Neutrophil (primary cell): ENCODE results near the gene RHOT1.
"Not testable (repeated sequence)": the region's sequence is repeated elsewhere in the genome, so short reads cannot be mapped to it uniquely, and the experiment has no call there.

ENCODE experiments used
- H3K27ac ChIP-seq: fragments of 200-600 bp; sonication (generic); 2 replicates; pipeline ENCODE4 v1.5.1; 2016; ENCODE audit warnings: mild to moderate bottlenecking, moderate library complexity
- H3K27me3 ChIP-seq: fragments of 200-600 bp; sonication (generic); 2 replicates; pipeline ENCODE4 v1.6.0; 2016; ENCODE audit warnings: mild to moderate bottlenecking
- H3K36me3 ChIP-seq: fragments of 200-600 bp; sonication (generic); 2 replicates; pipeline ENCODE4 v1.5.1; 2017
- H3K4me1 ChIP-seq, 2 experiments: fragments of 200-600 bp in 1 of 2; sonication (generic) in 1 of 2; 1 replicate in 1 of 2; 2 replicates in 1 of 2; pipeline versions ENCODE4 v1.5.1 to v1.6.1; 2013 to 2016; ENCODE audit warnings: low read depth in 1 of 2, low read length in 1 of 2, mild to moderate bottlenecking in 1 of 2, moderate library complexity in 1 of 2; ENCODE audit not compliant: control insufficient read depth in 1 of 2, insufficient read depth in 1 of 2
- H3K4me3 ChIP-seq, 2 experiments: fragments of 200-600 bp in 1 of 2; sonication (generic) in 1 of 2; 1 replicate in 1 of 2; 2 replicates in 1 of 2; pipeline ENCODE4 v1.5.1; 2013 to 2016; ENCODE audit warnings: low read depth in 1 of 2, low read length in 1 of 2, mild to moderate bottlenecking in 1 of 2, moderate library complexity in 1 of 2
- H3K9me3 ChIP-seq: fragments of 200-600 bp; sonication (generic); 2 replicates; pipeline ENCODE4 v1.5.1; 2016
- TF ChIP-seq, protein P1 (sequence below): fragments of 200-600 bp; sonication (generic); IDR thresholded peaks from 2 replicates; pipeline ENCODE4 v1.5.1; 2016; ENCODE audit warnings: antibody characterized with exemption

The RHOT1 gene

GRCh38 chr17:32112416-32112815 is 29.9 kb upstream of the RHOT1 start:
- Histone ChIP-seq H3K27ac (no peak overlapping the region), H3K27me3 (peaks cover 8% of the 10 kb centered on the region), H3K36me3 (no peaks in the 10 kb centered on the region), H3K4me1 (peaks cover 3 to 8% of the 10 kb centered on the region in 2 experiments), H3K4me3 (no peak overlapping the region), H3K9me3 (no peaks in the 10 kb centered on the region)
- TF ChIP-seq, protein P1, sequence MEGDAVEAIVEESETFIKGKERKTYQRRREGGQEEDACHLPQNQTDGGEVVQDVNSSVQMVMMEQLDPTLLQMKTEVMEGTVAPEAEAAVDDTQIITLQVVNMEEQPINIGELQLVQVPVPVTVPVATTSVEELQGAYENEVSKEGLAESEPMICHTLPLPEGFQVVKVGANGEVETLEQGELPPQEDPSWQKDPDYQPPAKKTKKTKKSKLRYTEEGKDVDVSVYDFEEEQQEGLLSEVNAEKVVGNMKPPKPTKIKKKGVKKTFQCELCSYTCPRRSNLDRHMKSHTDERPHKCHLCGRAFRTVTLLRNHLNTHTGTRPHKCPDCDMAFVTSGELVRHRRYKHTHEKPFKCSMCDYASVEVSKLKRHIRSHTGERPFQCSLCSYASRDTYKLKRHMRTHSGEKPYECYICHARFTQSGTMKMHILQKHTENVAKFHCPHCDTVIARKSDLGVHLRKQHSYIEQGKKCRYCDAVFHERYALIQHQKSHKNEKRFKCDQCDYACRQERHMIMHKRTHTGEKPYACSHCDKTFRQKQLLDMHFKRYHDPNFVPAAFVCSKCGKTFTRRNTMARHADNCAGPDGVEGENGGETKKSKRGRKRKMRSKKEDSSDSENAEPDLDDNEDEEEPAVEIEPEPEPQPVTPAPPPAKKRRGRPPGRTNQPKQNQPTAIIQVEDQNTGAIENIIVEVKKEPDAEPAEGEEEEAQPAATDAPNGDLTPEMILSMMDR, result no peak

GRCh38 chr17:32114536-32114935 is 27.8 kb upstream of the RHOT1 start:
- Histone ChIP-seq H3K27ac (no peak overlapping the region), H3K4me3 (no peak overlapping the region), H3K4me1 (peaks cover 0 to 4% of the 10 kb centered on the region in 2 experiments), H3K9me3 (no peaks in the 10 kb centered on the region), H3K36me3 (no peaks in the 10 kb centered on the region), H3K27me3 (peaks cover 8% of the 10 kb centered on the region)
- TF ChIP-seq, protein P1, result no peak

GRCh38 chr17:32115546-32115945 is 26.8 kb upstream of the RHOT1 start:
- not testable (repeated sequence) for H3K36me3 ChIP-seq, H3K4me1 ChIP-seq, H3K9me3 ChIP-seq, H3K27me3 ChIP-seq, H3K27ac ChIP-seq, H3K4me3 ChIP-seq

DNA sequence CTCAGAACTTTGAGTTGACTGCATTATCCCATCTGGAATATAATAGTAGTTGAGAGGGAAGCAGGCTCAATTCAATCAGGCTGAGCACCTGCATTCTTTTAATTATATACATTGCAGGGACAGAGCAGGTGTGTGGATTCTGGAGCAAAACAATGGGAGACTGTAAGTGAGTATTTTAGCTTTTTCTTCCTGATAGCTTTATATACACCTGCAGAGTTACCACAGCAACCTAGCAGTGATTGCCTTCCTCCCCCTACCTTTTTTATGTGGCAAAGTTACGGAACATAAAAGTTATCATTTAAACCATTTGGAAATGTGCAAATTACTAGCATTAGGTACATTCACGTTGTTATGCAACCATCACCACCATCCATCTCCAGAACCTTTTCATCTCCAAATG is 25.4 kb upstream of the RHOT1 start:
- H3K27ac ChIP-seq, result no peak overlapping the region
- peaks cover under 1% of the 10 kb centered on the region for H3K27me3 ChIP-seq
- H3K36me3 ChIP-seq, result no peaks in the 10 kb centered on the region
- H3K4me1 ChIP-seq, result peaks cover 0 to 4% of the 10 kb centered on the region in 2 experiments
- H3K4me3 ChIP-seq, result no peak overlapping the region
- TF ChIP-seq, protein P1, result no peak
- no peaks in the 10 kb centered on the region for H3K9me3 ChIP-seq

DNA sequence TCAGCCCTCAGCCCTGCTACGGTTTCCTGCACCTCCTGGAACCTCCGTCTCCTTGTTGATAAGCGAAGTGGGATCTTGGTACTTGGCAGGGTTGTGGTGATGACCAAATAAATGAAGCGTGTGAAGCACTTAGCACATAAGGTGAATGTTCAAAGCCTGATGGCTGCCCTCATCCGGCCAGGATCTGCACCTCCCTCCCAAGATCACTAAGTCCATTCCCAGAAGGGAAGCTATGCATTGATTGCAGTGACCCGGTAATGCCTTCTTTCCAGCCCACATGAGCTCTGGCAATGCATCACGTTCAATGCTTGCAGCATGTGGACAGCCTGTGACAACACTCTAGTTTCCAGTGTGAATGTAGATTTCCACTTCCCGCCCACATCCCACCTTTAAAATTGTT is 24.9 kb upstream of the RHOT1 start:
- Histone ChIP-seq H3K4me1 (peaks cover 0 to 4% of the 10 kb centered on the region in 2 experiments), H3K27ac (no peak overlapping the region), H3K36me3 (no peaks in the 10 kb centered on the region), H3K27me3 (no peaks in the 10 kb centered on the region), H3K4me3 (no peak overlapping the region), H3K9me3 (no peaks in the 10 kb centered on the region)
- TF ChIP-seq, protein P1, result no peak

GRCh38 chr17:32118088-32118487 is 24.2 kb upstream of the RHOT1 start:
- H3K4me3 ChIP-seq, H3K4me1 ChIP-seq, H3K36me3 ChIP-seq, H3K27me3 ChIP-seq, H3K27ac ChIP-seq, H3K9me3 ChIP-seq: not testable (repeated sequence)

GRCh38 chr17:32118835-32119234 is 23.5 kb upstream of the RHOT1 start:
- Histone ChIP-seq H3K27me3 (no peaks in the 10 kb centered on the region), H3K36me3 (no peaks in the 10 kb centered on the region), H3K27ac (no peak overlapping the region), H3K9me3 (no peaks in the 10 kb centered on the region), H3K4me1 (peaks cover 0 to 3% of the 10 kb centered on the region in 2 experiments), H3K4me3 (no peak overlapping the region)
- TF ChIP-seq, protein P1, result no peak
